ENCODE data around the gene CYBB.

- no peak for TF ChIP-seq EZH2phosphoT487 (conservative IDR thresholded peaks at IDR 0.05; ENCODE audit: low read length)
- TF ChIP-seq, protein P1, sequence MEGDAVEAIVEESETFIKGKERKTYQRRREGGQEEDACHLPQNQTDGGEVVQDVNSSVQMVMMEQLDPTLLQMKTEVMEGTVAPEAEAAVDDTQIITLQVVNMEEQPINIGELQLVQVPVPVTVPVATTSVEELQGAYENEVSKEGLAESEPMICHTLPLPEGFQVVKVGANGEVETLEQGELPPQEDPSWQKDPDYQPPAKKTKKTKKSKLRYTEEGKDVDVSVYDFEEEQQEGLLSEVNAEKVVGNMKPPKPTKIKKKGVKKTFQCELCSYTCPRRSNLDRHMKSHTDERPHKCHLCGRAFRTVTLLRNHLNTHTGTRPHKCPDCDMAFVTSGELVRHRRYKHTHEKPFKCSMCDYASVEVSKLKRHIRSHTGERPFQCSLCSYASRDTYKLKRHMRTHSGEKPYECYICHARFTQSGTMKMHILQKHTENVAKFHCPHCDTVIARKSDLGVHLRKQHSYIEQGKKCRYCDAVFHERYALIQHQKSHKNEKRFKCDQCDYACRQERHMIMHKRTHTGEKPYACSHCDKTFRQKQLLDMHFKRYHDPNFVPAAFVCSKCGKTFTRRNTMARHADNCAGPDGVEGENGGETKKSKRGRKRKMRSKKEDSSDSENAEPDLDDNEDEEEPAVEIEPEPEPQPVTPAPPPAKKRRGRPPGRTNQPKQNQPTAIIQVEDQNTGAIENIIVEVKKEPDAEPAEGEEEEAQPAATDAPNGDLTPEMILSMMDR (IDR thresholded peaks at IDR 0.05; ENCODE audit: insufficient read depth, low read length, poor library complexity, severe bottlenecking): no peak
These were observed 14.4 kb upstream of the CYBB start for GRCh38 chrX:37765507-37765906.

Data from SU-DHL-6 (cell line).